Urothelium cell line (cell line): ENCODE measurements around the gene NUAK1.
A peak's percentile ranks its signal among the peaks of the same experiment; 100 is the strongest.
"Not testable (repeated sequence)": the region's sequence is repeated elsewhere in the genome, so short reads cannot be mapped to it uniquely, and the experiment has no call there.

Experiments used
- DNase-seq: peaks from one replicate; pipeline ENCODE4 v3.0.0; 2011; ENCODE audit warnings: low spot score, mixed read lengths
- FAIRE-seq: peaks from 2 replicates; lab custom pipeline; 2011; peaks lifted over from hg19 to GRCh38; lab: Jason Lieb, UNC

The NUAK1 gene

DNA sequence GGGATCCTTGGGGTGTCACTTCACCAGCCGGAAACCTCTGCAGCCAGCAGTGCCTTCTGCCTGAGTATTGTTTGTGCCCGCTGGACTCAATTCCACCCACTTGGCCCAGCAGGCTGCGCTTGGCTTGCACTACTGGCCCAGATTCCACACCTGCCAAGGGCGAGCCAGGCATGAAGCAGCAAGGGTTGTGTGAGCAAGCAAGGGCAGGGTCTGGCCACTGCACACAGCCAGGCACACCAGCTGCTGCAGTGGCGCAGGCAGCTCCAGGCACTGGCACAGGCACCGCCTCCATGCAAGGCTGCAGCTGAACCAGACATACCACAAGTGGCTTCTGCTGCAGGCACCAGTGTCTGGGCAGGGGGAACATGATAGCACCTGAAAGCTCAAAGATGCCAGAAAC lies 99.5 kb downstream of the NUAK1 start:
- FAIRE-seq, result no peak

DNA sequence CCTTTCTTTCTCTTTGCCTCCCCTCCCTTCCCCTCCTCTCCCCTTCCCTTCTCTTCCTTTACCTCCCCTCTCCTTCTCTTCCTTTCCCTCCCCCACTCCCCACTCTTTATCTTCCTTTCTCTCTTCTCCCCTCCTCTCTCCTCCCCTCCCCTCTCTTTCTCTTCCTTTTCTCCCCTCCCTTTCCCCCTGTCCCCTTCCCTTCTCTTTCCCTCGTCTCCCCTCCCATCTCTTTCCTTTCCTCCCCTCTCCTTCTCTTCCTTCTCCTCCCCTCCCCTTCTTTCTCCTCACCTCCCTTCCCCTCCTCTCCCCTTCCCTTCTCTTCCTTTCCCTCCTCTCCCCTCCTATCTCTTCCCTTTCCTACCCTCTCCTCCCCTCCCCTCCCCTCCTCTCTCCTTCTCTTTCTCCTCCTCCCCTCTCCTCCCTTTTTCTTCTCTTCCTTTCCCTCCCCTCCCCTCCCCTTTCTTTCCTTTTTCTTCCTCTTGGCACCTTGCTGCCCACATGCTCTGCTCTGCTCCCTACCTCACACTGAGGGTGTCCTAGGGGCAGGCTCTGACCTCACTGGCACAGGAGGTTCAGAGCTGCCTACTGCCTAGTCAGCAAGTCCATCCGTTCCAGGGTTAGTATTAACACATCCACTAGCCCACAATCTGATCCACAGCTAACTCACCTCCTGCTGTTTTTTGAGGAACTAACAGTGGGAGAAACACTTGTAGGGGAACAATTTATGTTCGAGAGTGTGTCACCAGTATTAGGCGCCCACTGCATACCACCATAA lies 101.0 kb downstream of the NUAK1 start:
- FAIRE-seq (no peak), DNase-seq (no peak)

More for the DNA sequence above, 99.5 kb downstream of the NUAK1 start:
- DNase-seq, result no peak

DNA sequence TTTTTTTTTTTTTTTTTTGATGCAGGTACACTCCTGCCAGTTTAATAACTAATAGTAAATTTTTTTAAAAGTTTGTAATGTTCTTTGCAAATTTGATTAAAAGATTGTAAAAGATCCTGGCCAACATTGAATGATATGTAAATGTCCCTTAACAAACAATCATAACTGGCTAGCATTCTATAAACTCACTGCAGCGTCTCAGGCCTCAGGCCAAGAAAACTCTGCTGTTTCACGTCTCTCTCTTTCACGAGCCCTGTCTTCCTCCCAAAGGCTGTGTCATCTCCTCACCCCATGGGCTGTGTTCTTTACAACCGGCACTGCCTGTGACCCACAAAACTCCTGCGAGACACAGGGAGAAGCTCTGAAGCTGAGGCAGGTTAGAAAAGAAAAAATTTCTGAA lies 103.3 kb downstream of the NUAK1 start:
- no peak for DNase-seq
- FAIRE-seq, result no peak

DNA sequence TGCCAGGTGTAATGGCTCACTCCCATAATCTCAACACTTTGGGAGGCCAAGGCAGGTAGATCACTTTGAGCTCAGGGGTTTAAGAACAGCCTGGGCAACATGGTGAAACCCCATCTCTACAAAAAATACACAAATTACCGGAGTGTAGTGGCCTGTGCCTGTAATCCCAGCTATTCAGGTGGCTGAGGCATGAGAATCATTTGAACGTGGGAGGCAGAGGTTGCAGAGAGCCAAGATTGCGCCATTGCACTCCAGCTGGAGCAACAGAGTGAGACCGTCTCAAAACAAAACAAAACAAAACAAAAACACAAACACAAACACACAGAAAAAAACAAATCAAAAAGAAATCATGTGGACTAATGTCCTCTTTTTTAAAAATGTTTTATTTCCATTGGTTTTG lies 104.4 kb downstream of the NUAK1 start:
- no peak for FAIRE-seq

GRCh38 chr12:106033161-106033675 lies 105.5 kb downstream of the NUAK1 start:
- no peak for FAIRE-seq
- no peak for DNase-seq

More for the DNA sequence above, 104.4 kb downstream of the NUAK1 start:
- no peak for DNase-seq

DNA sequence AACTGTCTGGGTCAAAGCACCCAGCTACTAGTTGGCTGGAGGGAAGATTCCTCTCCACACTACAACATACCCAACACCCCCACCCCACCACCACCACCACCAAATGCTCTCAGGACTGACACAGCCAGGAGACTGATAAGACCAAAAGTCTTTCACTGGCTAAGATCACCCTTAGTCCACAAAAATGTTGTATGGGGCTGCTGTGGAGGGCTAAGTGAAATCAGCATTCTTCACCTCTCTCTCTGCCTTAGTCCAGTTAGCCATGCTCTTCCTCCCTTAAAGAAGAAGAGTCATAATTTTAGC lies 106.2 kb downstream of the NUAK1 start:
- FAIRE-seq (no peak), DNase-seq (no peak)

DNA sequence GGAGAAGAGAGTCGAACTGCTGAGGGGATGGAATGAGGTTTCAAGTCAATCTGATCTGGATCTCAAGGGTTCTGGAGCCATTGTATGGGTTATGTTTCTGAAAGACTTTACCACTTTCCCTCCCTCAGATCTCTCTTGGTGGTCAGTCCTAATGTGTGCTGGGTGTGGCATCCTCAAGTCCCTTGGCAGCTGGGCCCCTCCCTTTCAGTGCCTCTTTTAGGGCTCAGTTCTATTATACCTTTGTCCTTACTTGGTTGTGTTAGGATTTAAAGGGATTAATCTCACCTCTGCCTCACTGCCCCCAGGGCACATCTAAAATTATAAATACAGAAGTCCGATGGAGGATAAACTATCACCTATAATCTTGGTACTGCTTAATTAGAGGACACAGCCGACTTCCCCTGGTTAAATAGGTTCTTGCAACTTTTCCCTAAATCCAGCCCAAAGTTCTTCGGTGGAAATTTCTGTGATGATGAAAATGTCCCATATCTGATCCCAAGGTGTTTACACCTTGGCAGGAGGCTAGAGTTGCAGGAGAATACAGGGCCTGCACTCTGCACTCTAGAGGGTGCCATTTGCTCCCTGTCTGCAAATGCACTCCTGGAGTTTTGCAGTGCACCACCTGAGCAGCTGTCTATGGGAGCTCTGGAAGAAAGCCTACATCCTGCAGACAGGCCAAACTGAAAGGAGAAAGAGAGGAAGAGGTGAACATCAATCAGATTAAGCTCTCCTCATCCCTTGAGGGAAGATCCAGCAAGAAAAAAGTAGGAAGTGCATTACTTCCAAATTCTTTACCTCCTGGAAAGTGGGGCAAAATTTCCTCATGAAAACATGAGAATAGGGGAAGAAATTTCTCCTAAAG lies 106.8 kb downstream of the NUAK1 start:
- FAIRE-seq (no peak), DNase-seq (no peak)

DNA sequence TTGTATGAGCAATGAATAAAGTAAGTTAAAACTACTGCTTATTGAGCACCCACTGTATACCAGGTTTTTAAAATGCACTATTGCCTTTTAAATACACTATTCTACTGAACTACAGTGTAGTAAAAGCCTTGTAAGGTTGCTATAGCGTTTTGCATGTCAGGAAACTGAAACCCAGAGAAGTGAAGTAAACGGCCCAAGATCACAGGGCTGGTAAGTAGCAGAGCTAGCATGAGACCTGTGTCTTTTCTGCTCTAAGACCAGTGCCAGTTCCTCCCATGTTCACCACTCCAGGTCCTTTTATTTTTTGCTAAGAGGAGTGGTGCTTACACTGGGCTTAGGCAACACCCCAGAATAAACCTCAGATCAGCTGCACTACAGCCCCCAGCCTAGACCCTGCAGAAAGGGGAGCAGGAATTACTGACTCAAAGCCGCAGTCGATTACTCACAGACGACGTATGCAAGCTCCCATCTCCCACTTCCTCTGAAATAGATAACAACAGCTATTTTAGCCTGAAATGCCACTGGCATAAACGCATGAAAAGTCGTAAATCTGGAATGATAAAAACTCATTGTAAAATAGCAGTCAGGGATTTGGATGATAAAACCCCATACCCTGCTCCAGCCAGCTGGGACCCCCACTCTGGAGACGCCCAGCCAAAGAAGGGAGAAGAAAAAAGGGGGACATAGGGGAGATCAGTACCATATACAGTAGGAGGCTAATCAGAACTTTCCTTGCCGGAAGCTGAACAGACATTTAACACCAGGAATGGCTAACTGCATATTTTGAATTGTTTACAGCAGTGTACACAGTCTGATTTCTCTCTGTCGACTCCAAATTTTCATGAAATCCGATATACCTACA lies 108.3 kb downstream of the NUAK1 start:
- FAIRE-seq (no peak), DNase-seq (peak; percentile 79)

GRCh38 chr12:106029532-106029931 lies 109.2 kb downstream of the NUAK1 start:
- no peak for FAIRE-seq

GRCh38 chr12:106027911-106028310 lies 110.8 kb downstream of the NUAK1 start:
- DNase-seq, result no peak
- peak; percentile 13 for FAIRE-seq

More at GRCh38 chr12:106029532-106029931, 109.2 kb downstream of the NUAK1 start:
- no peak for DNase-seq

- FAIRE-seq (no peak), DNase-seq (no peak)
Observed at GRCh38 chr12:106027286-106027685, 111.5 kb downstream of the NUAK1 start.

- FAIRE-seq (no peak), DNase-seq (no peak)
Observed at GRCh38 chr12:106025129-106025528, 113.6 kb downstream of the NUAK1 start.

DNA sequence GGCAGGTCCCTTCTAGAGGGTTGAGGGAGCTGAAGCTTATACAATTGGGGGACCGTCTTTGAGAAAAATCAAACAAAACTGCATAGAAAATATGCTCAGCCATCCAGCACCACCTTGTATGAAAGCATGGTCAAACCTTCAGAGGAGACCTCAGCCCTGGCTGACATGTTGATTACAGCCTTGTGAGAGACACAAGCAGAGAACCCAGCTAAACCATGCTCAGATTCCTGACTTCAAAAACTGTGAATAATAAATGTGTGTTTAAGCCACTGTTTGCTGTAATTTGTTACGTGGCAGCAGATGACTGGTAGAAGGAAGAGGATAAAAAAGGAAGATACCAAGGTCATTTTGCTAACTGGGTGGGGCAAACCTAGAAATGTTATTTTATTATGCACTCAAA lies 115.7 kb downstream of the NUAK1 start:
- FAIRE-seq (no peak), DNase-seq (no peak)

DNA sequence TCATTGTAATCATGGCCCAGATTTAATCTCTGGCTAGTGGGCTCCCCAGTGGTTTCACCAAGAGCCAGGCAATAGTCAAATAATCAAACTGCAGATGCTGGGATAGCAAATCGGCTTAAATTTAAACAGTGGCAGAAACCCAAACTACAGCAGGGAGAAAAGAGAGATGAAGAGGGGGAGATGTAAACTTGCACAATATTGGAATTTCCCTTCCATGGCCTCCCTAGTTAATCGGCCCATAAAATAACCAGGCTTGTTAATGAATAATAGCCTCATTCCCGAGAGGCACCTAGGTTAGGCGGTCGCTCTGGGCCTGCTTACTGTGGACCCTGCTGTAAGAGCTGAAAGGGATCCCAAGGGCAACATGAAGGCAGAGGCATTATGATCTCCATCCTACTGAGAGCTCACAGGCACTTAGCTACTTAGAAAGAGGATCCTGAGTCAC lies 116.2 kb downstream of the NUAK1 start:
- FAIRE-seq, result no peak
- no peak for DNase-seq

- no peak for FAIRE-seq
- no peak for DNase-seq
Observed at GRCh38 chr12:106021516-106021915, 117.2 kb downstream of the NUAK1 start.

- DNase-seq (no peak), FAIRE-seq (no peak)
Observed at GRCh38 chr12:106020736-106021135, 118.0 kb downstream of the NUAK1 start.

GRCh38 chr12:106019144-106019543 lies 119.6 kb downstream of the NUAK1 start:
- FAIRE-seq (no peak), DNase-seq (no peak)

DNA sequence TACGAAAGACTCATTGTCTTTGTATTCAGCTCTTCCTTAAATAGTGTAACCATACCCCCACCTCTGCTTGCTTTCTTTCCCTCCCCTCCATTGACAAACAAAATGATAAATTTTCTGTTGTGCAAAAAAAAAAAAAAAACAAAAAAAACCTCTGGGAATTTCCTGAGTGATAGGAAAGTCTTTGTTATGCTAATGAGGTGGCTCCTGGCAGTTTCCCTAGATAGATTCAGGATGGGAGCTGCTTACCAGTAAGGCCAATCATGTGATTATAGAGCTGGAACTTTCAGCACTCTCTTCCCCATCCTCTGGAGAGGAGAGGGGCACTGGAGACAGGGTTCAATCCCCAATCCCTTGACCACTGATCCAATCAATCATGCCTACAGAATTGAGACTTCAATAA lies 120.5 kb downstream of the NUAK1 start:
- DNase-seq, result no peak

DNA sequence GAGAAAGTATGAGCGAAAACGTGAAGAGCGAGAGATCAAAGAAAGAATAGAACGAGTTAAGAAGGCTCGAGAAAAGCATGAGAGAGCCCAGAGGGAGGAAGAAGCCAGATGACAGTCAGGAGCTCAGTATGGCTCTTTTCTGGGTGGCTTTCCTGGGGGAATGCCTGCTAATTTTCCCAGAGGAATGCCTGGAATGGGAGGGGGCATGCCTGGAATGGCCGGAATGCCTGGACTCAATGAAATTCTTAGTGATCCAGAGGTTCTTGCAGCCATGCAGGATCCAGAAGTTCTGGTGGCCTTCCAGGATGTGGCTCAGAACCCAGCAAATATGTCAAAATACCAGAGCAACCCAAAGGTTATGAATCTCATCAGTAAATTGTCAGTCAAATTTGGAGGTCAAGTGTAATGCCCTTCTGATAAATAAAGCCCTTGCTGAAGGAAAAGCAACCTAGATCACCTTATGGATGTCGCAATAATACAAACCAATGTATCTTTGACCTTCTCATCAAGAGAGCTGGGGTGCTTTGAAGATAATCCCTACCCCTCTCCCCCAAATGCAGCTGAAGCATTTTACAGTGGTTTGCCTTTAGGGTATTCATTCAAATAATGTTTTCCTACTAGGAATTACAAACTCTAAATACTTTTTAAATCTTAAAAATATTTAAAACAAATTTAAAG lies 122.0 kb downstream of the NUAK1 start:
- FAIRE-seq, DNase-seq: not testable (repeated sequence)

More for the DNA sequence above, 120.5 kb downstream of the NUAK1 start:
- no peak for FAIRE-seq

- FAIRE-seq, result no peak
- DNase-seq, result no peak
Observed at GRCh38 chr12:106015646-106016045, 123.1 kb downstream of the NUAK1 start.
